ENCODE measurements around the gene PIK3AP1. TPM values are rescaled to one million over a fixed set of nuclear protein-coding genes. Genes with fewer than 3 reads are reported as not detected.
"Not testable (repeated sequence)": the region's sequence is repeated elsewhere in the genome, so short reads cannot be mapped to it uniquely, and the experiment has no call there.

The PIK3AP1 gene
- polyA plus RNA-seq, 10 donors: 1.7 to 3.4 (median 2.7) TPM

GRCh38 chr10:96721207-96721572 is 876 bp upstream of the PIK3AP1 start:
- DNase-seq: no peak

GRCh38 chr10:96719850-96720421 is 378 bp downstream of the PIK3AP1 start:
- DNase-seq: peak in 1 of 3 donors; percentile 48

- no peak for DNase-seq
Measured at GRCh38 chr10:96719200-96719599, 1.1 kb downstream of the PIK3AP1 start.

GRCh38 chr10:96718304-96718990 is 1.9 kb downstream of the PIK3AP1 start:
- DNase-seq: no peak

GRCh38 chr10:96716390-96716789 is 3.9 kb downstream of the PIK3AP1 start:
- no peak for DNase-seq

GRCh38 chr10:96714746-96715255 is 5.5 kb downstream of the PIK3AP1 start:
- DNase-seq: no peak

- DNase-seq: no peak
Measured at GRCh38 chr10:96714031-96714590, 6.2 kb downstream of the PIK3AP1 start.

GRCh38 chr10:96712662-96713271 is 7.5 kb downstream of the PIK3AP1 start:
- DNase-seq: no peak

GRCh38 chr10:96711048-96711728 is 9.1 kb downstream of the PIK3AP1 start:
- no peak for DNase-seq

GRCh38 chr10:96709525-96709924 is 10.8 kb downstream of the PIK3AP1 start:
- no peak for DNase-seq

GRCh38 chr10:96708996-96709395 is 11.3 kb downstream of the PIK3AP1 start:
- no peak for DNase-seq

GRCh38 chr10:96708456-96708855 is 11.9 kb downstream of the PIK3AP1 start:
- peak in 1 of 3 donors; percentile 23 for DNase-seq

- DNase-seq: no peak
Measured at GRCh38 chr10:96706331-96706853, 13.9 kb downstream of the PIK3AP1 start.

- no peak for DNase-seq
Measured at GRCh38 chr10:96705134-96705533, 15.2 kb downstream of the PIK3AP1 start.

- DNase-seq: no peak
Measured at GRCh38 chr10:96704563-96704962, 15.8 kb downstream of the PIK3AP1 start.

GRCh38 chr10:96703358-96703757 is 17.0 kb downstream of the PIK3AP1 start:
- DNase-seq: no peak

- no peak for DNase-seq
Measured at GRCh38 chr10:96701265-96701664, 19.0 kb downstream of the PIK3AP1 start.

GRCh38 chr10:96700374-96701099 is 19.8 kb downstream of the PIK3AP1 start:
- no peak for DNase-seq

GRCh38 chr10:96699613-96700012 is 20.7 kb downstream of the PIK3AP1 start:
- no peak for DNase-seq

- DNase-seq: not testable (repeated sequence)
Measured at GRCh38 chr10:96698305-96698704, 22.0 kb downstream of the PIK3AP1 start.

- DNase-seq: no peak
Measured at GRCh38 chr10:96697438-96697837, 22.9 kb downstream of the PIK3AP1 start.
